OCI-LY7 (cell line): ENCODE measurements around the gene SLC1A7.

Experiments used
- EZH2phosphoT487 ChIP-seq: fragments of 200-600 bp; sonication (generic); IDR thresholded peaks from 2 replicates; pipeline ENCODE4 v1.6.1; 2018; ENCODE audit warnings: low read depth, borderline replicate concordance, mild to moderate bottlenecking, mixed run types, antibody characterized with exemption, low read length, moderate library complexity, mixed read lengths
- TF ChIP-seq, protein P1 (sequence below): fragments of 200-600 bp; sonication (generic); conservative IDR thresholded peaks from 2 replicates; pipeline ENCODE4 v1.5.1; 2014; ENCODE audit warnings: mild to moderate bottlenecking, antibody characterized with exemption, low read length, moderate library complexity, mixed read lengths

DNA sequence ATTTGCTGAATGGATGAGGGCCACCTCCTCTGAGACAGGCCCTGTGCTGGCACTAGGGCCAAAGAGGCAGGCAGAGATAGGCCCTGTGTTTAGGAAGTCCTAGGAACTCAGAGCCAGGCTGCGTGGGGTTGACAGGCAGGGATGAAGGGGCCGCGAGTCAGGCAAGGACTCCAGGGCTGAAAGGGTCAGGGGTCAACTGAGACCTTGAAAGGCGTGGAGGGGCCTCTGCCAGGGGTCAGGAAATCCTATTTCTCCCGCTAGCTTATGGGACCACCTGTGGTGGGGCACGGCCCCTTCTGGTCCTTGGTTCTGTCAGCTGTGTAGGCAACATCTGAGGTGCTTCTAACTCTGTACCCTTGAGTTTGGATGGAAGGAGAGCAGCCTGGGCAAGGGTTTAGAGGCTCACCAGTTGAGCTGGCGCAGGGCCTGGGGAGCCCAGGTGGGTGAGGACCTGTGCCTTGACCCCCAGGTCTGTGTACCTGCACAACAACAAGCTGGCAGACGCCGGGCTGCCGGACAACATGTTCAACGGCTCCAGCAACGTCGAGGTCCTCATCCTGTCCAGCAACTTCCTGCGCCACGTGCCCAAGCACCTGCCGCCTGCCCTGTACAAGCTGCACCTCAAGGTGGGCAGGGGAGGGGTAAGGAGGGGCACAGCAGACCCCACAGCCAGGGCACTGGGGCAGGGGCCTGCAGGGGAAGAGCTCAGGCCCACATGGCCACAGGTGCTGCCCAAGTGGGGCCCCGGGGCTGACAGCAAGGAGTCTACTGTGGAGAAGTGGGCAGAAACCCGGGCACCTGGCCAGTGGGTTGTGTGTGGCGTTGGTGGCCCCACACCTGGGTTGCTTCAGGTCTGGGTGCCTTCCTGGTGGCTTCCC, 65.5 kb downstream of the SLC1A7 start:
- TF ChIP-seq, protein P1, sequence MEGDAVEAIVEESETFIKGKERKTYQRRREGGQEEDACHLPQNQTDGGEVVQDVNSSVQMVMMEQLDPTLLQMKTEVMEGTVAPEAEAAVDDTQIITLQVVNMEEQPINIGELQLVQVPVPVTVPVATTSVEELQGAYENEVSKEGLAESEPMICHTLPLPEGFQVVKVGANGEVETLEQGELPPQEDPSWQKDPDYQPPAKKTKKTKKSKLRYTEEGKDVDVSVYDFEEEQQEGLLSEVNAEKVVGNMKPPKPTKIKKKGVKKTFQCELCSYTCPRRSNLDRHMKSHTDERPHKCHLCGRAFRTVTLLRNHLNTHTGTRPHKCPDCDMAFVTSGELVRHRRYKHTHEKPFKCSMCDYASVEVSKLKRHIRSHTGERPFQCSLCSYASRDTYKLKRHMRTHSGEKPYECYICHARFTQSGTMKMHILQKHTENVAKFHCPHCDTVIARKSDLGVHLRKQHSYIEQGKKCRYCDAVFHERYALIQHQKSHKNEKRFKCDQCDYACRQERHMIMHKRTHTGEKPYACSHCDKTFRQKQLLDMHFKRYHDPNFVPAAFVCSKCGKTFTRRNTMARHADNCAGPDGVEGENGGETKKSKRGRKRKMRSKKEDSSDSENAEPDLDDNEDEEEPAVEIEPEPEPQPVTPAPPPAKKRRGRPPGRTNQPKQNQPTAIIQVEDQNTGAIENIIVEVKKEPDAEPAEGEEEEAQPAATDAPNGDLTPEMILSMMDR, result no peak
- TF ChIP-seq EZH2phosphoT487, result no peak
